Measurements from ENCODE around the gene ADK.
"Not testable (repeated sequence)": the region's sequence is repeated elsewhere in the genome, so short reads cannot be mapped to it uniquely, and the experiment has no call there.

The ADK gene

GRCh38 chr10:74146980-74147379, 4.0 kb upstream of the ADK start:
- DNase-seq (ENCODE audit: low read depth): not testable (repeated sequence)

DNA sequence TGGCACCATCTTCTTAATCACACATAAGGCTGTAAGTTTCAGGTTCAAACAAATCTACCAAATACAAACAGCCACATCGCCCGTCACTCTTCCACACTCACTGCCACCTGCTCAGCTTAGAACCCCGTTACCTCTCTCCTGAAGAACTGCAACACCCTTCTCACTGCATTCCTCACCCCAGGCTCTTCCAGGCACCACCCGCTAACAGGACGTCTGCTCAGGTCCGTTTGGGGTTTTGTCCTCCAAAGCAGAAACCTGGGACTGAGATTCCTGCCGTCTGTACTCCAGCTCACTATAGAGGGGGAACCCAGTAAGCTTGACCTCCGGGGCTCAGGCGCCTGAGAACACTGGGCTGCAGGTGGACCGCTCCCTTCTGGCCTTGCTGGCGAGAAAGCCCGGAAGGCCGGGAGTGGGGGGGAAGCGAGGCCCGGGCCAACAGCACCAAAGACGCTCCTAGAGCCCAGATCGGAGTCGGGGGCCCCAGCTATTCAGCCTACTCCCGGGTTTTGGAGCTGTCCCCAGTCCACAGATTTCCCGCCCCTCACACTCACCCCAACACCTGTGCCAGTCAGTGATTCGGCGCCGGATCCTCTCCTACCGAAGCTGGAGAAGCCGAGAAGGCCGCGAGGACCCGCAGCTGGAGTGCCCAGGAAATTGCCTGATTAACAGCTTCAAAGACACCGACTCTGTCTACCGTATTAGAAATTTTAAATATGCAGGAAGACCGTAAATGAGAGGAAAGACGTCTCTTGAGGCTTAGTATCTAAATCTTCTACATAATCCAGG, 624 bp upstream of the ADK start, which contains the start of gene AP3M1:
Gene AP3M1, minus strand, starts transcription at position 625 of the 786 bp plus-strand sequence. CDS start 12,449 bp downstream, outside the sequence.
- peak; percentile 63 for DNase-seq (ENCODE audit: low read depth)

- DNase-seq (ENCODE audit: low read depth): no peak
These were observed 1.1 kb downstream of the ADK start for GRCh38 chr10:74151879-74152722.

DNA sequence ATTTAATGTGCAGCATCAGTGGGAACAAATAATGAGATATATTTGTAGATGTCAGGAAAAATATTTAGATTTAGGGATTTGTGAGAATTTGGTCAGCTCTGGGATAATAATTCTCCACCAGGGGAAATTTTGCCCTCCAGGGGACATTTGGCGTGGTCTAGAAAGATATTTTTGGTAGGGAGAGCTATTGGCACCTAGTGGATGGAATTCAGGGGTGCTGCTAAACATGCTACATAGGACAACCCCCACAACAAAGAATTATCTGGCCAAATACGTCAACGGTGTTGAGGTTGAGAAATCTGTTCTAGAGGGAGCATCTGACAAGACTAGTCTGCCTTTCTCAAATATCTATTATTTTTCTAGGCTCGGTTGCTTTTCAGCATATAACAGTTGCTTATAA, 2.1 kb downstream of the ADK start:
- no peak for DNase-seq (ENCODE audit: low read depth)

GRCh38 chr10:74153676-74154075, 2.7 kb downstream of the ADK start:
- DNase-seq (ENCODE audit: low read depth): no peak

DNA sequence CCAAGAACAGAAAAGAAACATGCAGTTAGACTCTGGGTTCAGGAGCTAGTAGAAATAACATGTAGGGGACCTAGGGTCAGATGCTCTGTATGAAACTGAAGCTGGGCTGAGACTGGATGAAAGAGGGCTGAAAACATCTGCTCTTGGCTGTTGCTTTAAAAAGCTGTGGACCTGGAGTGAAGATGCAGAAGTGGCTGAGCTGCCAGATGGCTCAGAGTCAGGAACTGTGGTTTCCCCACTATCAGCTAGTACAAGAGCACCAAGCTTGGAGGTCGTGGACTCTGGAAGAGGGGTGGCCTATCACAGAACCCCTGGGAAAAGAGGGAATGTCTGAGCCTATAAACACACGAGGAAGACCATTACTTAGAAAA, 5.9 kb downstream of the ADK start:
- DNase-seq (ENCODE audit: low read depth): no peak

DNA sequence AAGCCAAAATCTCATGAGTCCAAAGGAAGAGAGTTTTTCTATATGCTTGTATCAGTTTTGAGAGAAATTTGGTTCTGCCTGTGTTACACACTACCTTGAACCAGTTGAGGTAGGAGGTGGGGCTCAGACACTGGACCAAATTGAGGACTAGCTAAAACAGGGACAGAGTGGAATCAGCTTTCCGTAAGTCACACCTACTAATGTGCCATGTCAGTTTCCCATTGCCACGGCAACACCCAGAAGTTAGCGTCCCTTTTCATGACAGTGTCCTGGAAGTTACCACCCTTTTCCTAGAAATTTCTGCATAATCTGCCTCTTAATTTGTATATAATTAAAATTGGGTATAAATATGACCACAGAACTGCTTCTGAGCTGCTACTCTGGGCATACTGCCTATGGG, 9.0 kb downstream of the ADK start:
- DNase-seq (ENCODE audit: low read depth): no peak

DNA sequence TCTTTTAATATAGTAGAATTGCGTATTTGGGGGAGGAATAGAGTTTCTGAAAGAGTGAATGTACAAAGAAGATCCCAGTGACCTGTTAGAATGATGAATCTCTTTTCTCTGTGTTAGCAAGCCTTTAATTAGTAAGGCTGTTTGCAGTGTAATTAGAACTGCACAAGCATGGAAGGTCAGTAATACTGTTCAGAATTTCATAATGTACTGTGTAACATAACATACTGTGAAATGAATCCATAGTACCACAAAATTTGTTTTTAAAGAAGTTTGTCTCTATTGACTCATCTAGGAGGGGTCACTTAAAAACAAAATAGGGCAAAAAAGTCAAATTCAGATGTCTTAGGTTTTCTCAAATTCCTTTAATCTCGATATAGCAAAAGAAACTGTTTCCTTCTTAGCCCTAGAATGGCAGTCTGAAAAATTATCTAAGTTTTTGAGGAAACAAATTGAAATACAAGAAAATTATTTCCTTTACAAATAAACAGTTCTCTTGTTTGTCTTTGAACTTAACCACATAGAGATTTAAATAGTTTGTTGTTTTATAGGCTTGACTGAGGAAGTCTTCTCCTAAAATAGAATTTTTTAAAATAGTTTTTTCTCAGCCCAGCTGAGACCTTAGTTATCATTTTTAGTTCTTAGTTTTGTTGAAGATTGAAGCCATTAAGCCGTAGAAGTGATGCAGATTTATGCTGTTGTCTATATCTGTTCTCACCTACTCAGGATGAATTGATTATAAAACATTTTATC, 12.5 kb downstream of the ADK start:
- no peak for DNase-seq (ENCODE audit: low read depth)

- DNase-seq (ENCODE audit: low read depth): no peak
These were observed 13.9 kb downstream of the ADK start for GRCh38 chr10:74164716-74165529.

GRCh38 chr10:74165530-74165901, 14.5 kb downstream of the ADK start:
- no peak for DNase-seq (ENCODE audit: low read depth)

GRCh38 chr10:74167443-74167842, 16.4 kb downstream of the ADK start:
- no peak for DNase-seq (ENCODE audit: low read depth)

- DNase-seq (ENCODE audit: low read depth): no peak
These were observed 20.6 kb downstream of the ADK start for GRCh38 chr10:74171625-74172024.

GRCh38 chr10:74174521-74174920, 23.5 kb downstream of the ADK start:
- DNase-seq (ENCODE audit: low read depth): no peak

- DNase-seq (ENCODE audit: low read depth): no peak
These were observed 24.7 kb downstream of the ADK start for GRCh38 chr10:74175510-74176379.

DNA sequence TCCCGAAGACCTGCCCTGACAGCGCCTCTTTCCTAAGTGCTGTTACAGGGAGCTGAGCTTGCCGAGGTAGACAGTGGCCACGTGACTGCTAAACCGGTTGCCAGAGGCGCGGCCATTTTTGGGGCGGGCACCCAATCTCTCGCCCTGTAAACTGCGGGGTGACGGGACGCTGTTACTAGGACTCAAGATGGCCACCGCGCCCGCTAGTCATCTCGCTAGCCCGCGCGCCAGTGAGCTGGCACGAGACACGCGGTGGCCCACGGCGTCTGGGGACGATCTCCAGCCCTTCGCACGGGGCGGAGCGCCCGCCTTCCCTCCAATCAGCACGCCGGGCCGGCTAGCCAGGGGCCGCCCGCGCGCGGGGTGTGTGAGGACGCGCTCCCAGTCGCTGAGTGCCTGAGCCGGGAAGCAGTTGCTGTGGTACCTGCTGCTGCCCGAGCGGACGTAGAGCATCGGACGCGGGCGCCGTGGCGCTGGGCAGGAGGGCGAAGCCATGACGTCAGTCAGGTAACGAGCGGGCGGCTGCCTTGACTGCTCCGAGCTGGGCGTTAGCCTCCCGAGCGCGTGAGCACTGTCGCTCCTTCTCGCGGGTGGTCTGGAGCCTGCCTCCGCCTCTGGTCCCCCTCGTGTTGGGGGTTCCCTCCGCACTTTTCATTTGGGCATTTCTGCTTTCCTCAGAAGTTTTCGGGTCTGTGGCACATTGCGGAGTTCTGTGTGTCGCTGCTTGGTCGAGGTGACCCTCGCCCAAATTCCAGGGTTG, 25.5 kb downstream of the ADK start:
- peak; percentile 93 for DNase-seq (ENCODE audit: low read depth)

- DNase-seq (ENCODE audit: low read depth): peak; percentile 54
These were observed 26.2 kb downstream of the ADK start for GRCh38 chr10:74177140-74177677.

DNA sequence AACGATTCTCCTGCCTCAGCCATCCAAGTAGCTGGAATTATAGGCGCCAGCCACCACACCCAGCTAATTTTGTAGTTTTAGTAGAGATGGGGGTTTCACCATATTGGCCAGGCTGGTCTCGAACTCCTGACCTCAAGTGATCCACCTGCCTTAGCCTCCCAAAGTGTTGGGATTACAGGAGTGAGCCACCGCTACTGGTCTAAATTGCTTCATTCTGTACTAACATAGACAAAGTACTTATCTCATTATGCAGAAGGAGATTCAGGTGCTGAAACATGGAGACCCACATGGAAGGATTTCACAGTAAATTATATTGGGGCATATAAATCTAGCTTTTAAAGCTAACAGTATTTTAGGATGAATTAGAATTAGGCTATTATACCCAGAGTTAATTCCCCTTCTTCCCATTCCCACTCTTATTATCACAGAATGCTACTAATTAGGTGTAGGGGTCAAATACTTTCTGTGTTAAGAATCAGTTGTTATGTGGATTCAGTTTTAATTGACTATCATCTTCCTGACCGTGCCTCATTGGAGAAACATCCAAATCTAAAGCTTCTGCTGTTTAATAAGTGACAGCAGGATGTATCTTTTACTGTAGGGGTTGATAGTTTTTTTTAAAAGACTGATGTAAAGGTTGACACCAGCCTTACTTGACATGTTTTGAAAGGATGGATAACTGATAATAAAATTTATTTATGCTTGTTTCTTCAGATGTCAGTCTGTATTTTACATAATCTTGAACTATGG, 27.2 kb downstream of the ADK start:
- DNase-seq (ENCODE audit: low read depth): no peak

GRCh38 chr10:74179111-74179710, 28.2 kb downstream of the ADK start:
- no peak for DNase-seq (ENCODE audit: low read depth)

Measured in stimulated activated CD8-positive, alpha-beta memory T cell treated with anti-CD3 and anti-CD28 coated beads, Interleukin-12 subunit alpha, Interleukin-12 subunit beta, amount 100 ng/mL, for 4 hours (primary cell).